Trophoblast cell (in vitro differentiated cells and primary cell): ENCODE results near the gene OR5K3.

ENCODE experiments used
- DNase-seq, 2 donors: peaks; one replicate each; pipeline ENCODE4 v3.0.0-alpha.2; 2016
- H2AFZ ChIP-seq: 2 replicates; pipeline ENCODE4 v1.6.1; 2013; ENCODE audit warnings: low read length, moderate library complexity, mild to moderate bottlenecking; ENCODE audit not compliant: insufficient read depth, poor library complexity
- H2AK5ac ChIP-seq: 2 replicates; pipeline ENCODE4 v1.6.1; 2013; ENCODE audit warnings: mild to moderate bottlenecking, low read length
- H2BK120ac ChIP-seq: 2 replicates; pipeline ENCODE4 v1.6.1; 2013; ENCODE audit warnings: low read length, mild to moderate bottlenecking, moderate library complexity; ENCODE audit not compliant: insufficient read depth, poor library complexity
- H2BK12ac ChIP-seq: 2 replicates; pipeline ENCODE4 v1.6.1; 2013; ENCODE audit warnings: mild to moderate bottlenecking, low read length, moderate library complexity
- H2BK5ac ChIP-seq: 2 replicates; pipeline ENCODE4 v1.6.1; 2013; ENCODE audit warnings: low read length, low read depth, moderate library complexity, mild to moderate bottlenecking; ENCODE audit not compliant: poor library complexity
- H3K14ac ChIP-seq: 2 replicates; pipeline ENCODE4 v1.6.1; 2013; ENCODE audit warnings: mild to moderate bottlenecking, low read length
- H3K18ac ChIP-seq: 2 replicates; pipeline ENCODE4 v1.6.1; 2013; ENCODE audit warnings: mild to moderate bottlenecking, low read length
- H3K23ac ChIP-seq: 2 replicates; pipeline ENCODE4 v1.6.1; 2013; ENCODE audit warnings: low read length
- H3K27ac ChIP-seq: 2 replicates; pipeline ENCODE4 v1.5.1; 2013; ENCODE audit warnings: low read depth, mild to moderate bottlenecking, inconsistent platforms, low read length, moderate library complexity
- H3K27me3 ChIP-seq: 2 replicates; pipeline ENCODE4 v1.6.1; 2013; ENCODE audit warnings: inconsistent platforms, mild to moderate bottlenecking, low read length, moderate library complexity; ENCODE audit not compliant: insufficient read depth
- H3K36me3 ChIP-seq, 2 experiments: 1 replicate in 1 of 2; 2 replicates in 1 of 2; pipeline ENCODE4 v1.6.1; 2013; ENCODE audit warnings: low read length in 2 of 2, mild to moderate bottlenecking in 2 of 2, moderate library complexity in 1 of 2; ENCODE audit not compliant: insufficient read depth in 2 of 2, control insufficient read depth in 1 of 2
- H3K4ac ChIP-seq: 2 replicates; pipeline ENCODE4 v1.6.1; 2013; ENCODE audit warnings: low read depth, mild to moderate bottlenecking, low read length, moderate library complexity
- H3K4me1 ChIP-seq, 2 experiments: 1 replicate in 1 of 2; 2 replicates in 1 of 2; pipeline ENCODE4 v1.6.1; 2013; ENCODE audit warnings: low read length in 2 of 2, mild to moderate bottlenecking in 2 of 2, moderate library complexity in 1 of 2; ENCODE audit not compliant: insufficient read depth in 2 of 2, control insufficient read depth in 1 of 2
- H3K4me2 ChIP-seq: 2 replicates; pipeline ENCODE4 v1.6.1; 2013; ENCODE audit warnings: inconsistent platforms, mild to moderate bottlenecking, low read length, moderate library complexity
- H3K4me3 ChIP-seq: 2 replicates; pipeline ENCODE4 v1.5.1; 2013; ENCODE audit warnings: mild to moderate bottlenecking, low read depth, low read length, inconsistent platforms
- H3K79me1 ChIP-seq: one replicate; pipeline ENCODE4 v1.6.1; 2013; ENCODE audit warnings: low read length
- H3K79me2 ChIP-seq: 2 replicates; pipeline ENCODE4 v1.6.1; 2013; ENCODE audit warnings: low read length, mild to moderate bottlenecking; ENCODE audit not compliant: control insufficient read depth, insufficient read depth, poor library complexity
- H3K9ac ChIP-seq: 2 replicates; pipeline ENCODE4 v1.6.1; 2013; ENCODE audit warnings: mild to moderate bottlenecking, low read length
- H3K9me3 ChIP-seq: 2 replicates; pipeline ENCODE4 v1.6.1; 2013; ENCODE audit warnings: low read depth, mild to moderate bottlenecking, control low read depth, inconsistent platforms, low read length; ENCODE audit not compliant: insufficient read depth
- H4K12ac ChIP-seq: 2 replicates; pipeline ENCODE4 v1.6.1; 2013; ENCODE audit warnings: low read depth, mild to moderate bottlenecking, low read length, moderate library complexity
- H4K8ac ChIP-seq: 2 replicates; pipeline ENCODE4 v1.6.1; 2013; ENCODE audit warnings: low read depth, mild to moderate bottlenecking, low read length, moderate library complexity
- H4K91ac ChIP-seq: one replicate; pipeline ENCODE4 v1.6.1; 2013; ENCODE audit warnings: low read depth, mild to moderate bottlenecking, low read length, moderate library complexity
- WGBS: extraction: QIAGEN DNeasy Blood & Tissue Kit; methylation state at CpG from one replicate; pipeline ENCODE4 v1.1.7; 2013; ENCODE audit warnings: missing lambda C conversion rate; ENCODE audit not compliant: insufficient read length, insufficient coverage; ENCODE audit errors: extremely low coverage; 5-methylcytosine and 5-hydroxymethylcytosine counted together

Gene OR5K3

DNA sequence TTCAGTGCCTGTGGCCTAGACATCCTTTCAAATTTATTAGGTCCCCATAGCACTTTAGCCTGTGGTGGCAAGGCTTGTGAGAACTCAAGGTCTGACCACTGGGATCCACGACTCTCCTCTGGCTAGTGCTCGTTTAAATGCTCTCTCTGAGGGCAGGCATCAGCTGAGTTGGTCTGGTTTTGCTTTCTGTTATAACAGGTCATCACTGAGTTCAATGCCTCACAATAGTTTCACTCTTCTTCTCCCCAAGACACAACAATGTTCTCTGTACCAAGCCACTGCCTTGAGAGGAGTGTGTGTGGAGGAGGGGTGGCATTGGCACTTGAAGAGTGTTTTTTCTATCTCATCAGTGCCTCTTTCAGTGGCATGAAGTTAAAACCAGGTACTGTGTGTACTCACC is 29.2 kb upstream of the OR5K3 start:
- Histone ChIP-seq H2BK5ac (no peak overlapping the region), H3K18ac (no peak overlapping the region), H3K4me3 (no peak overlapping the region), H2BK120ac (no peak overlapping the region), H3K9me3 (no peaks in the 10 kb centered on the region), H3K9ac (no peak overlapping the region), H2AK5ac (no peak overlapping the region), H3K79me2 (no peaks in the 10 kb centered on the region), H4K8ac (no peak overlapping the region), H4K91ac (no peak overlapping the region), H3K14ac (no peak overlapping the region), H4K12ac (no peak overlapping the region), H3K79me1 (no peaks in the 10 kb centered on the region), H3K27me3 (no peaks in the 10 kb centered on the region), H3K36me3 (no peaks in the 10 kb centered on the region), H2AFZ (no peak overlapping the region), H2BK12ac (no peak overlapping the region), H3K4me2 (no peak overlapping the region), H3K4me1 (no peaks in the 10 kb centered on the region), H3K4ac (no peak overlapping the region), H3K27ac (no peak overlapping the region), H3K23ac (no peak overlapping the region)
- WGBS: no CpG with 5 or more reads among the region's 2 CpGs
- DNase-seq: no peak

DNA sequence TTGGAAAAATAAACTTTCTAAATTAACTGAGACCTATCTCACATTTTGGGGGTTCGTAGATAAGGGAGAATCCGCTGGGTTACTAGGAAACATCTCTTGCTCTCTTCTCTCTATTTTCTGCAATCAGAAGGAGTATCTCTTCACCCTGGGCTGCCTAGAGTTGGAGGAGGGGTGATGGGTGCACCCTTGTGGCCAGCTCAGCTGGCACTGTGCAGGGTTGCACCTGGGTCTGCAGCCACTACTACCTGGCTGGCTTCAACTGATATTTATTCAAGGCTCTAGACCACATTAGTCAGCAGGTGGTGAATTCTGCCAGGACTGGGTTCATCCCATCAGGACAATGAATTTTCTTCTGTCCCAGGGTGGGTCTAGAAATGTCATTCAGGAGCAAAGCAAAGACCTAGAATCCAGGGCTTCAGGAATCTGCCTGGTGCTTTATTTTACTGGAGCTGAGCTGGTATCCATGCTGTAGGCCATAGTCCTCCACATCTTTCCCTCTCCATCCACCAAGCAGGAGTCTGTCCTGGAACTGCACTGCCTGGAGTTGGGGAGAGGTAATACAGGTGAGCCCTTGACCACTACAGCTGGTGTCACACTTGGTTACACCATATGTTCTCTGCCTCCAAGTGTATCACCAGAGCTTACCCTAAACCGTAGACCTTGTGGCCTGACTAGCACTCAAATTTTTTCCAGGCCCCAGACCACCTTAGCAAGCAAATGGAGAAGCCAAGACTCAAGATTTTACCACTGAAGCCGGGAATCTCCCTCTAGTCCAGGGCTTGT is 22.8 kb upstream of the OR5K3 start:
- Histone ChIP-seq H2AK5ac (no peak overlapping the region), H2AFZ (no peak overlapping the region), H4K12ac (no peak overlapping the region), H3K36me3 (no peaks in the 10 kb centered on the region), H4K91ac (no peak overlapping the region), H3K23ac (no peak overlapping the region), H3K4me1 (no peaks in the 10 kb centered on the region), H3K18ac (no peak overlapping the region), H3K79me2 (no peaks in the 10 kb centered on the region), H2BK5ac (no peak overlapping the region), H3K27me3 (no peaks in the 10 kb centered on the region), H3K4me3 (no peak overlapping the region), H2BK120ac (no peak overlapping the region), H3K27ac (no peak overlapping the region), H2BK12ac (no peak overlapping the region), H3K9ac (no peak overlapping the region), H3K4me2 (no peak overlapping the region), H4K8ac (no peak overlapping the region), H3K9me3 (no peaks in the 10 kb centered on the region), H3K14ac (no peak overlapping the region), H3K4ac (no peak overlapping the region), H3K79me1 (no peaks in the 10 kb centered on the region)
- no peak for DNase-seq
- WGBS: no CpG with 5 or more reads among the region's 4 CpGs

DNA sequence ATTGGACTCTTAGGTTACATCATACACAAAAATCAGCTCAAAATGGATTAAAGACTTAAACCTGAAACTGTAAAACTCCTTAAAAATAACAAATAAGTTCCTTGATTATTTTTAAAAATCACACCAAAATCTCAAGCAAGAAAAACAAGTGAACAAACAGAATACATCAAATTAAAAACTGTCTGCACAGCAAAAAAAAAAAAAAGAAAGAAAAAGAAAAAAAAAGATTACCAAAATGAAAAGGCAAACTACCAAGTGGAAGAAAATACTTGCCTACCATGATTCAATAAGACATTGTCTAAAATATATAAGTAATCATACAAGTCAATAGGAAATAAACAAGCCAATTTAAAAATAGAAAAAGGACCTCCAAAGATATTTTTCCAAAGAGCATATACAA is 19.3 kb upstream of the OR5K3 start:
- Histone ChIP-seq H3K18ac (no peak overlapping the region), H2BK5ac (no peak overlapping the region), H2BK120ac (no peak overlapping the region), H2BK12ac (no peak overlapping the region), H4K8ac (no peak overlapping the region), H3K79me2 (no peaks in the 10 kb centered on the region), H3K9me3 (no peaks in the 10 kb centered on the region), H3K14ac (no peak overlapping the region), H4K12ac (no peak overlapping the region), H3K27me3 (no peaks in the 10 kb centered on the region), H2AK5ac (no peak overlapping the region), H2AFZ (no peak overlapping the region), H4K91ac (no peak overlapping the region), H3K36me3 (no peaks in the 10 kb centered on the region), H3K23ac (no peak overlapping the region), H3K4me2 (no peak overlapping the region), H3K4me1 (no peaks in the 10 kb centered on the region), H3K9ac (no peak overlapping the region), H3K4me3 (no peak overlapping the region), H3K4ac (no peak overlapping the region), H3K27ac (no peak overlapping the region), H3K79me1 (no peaks in the 10 kb centered on the region)
- no peak for DNase-seq

DNA sequence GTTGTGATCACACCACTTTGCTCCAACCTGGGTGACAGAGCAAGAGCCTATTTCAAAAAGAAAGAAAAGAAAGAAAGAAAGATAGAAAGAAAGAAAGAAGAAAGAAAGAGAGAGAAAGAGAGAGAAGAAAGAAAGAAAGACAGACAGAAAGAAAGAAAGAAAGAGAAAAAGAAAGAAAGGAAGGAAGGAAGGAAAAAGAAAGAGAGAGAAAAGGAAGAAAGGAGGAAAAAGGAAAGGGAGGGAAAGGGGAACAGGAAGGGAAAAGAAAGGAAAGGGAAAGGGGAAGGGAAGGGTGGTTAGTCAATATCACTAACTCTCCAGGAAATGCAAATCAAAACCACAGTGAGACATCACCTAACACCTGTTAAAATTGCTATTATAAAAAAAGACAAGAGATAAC is 18.6 kb upstream of the OR5K3 start:
- H3K4me2 ChIP-seq: no peak overlapping the region
- H4K12ac ChIP-seq: no peak overlapping the region
- no peaks in the 10 kb centered on the region for H3K36me3 ChIP-seq
- no peak overlapping the region for H3K4ac ChIP-seq
- no peak for DNase-seq
- H4K8ac ChIP-seq: no peak overlapping the region
- H3K23ac ChIP-seq: no peak overlapping the region
- no peaks in the 10 kb centered on the region for H3K4me1 ChIP-seq
- H4K91ac ChIP-seq: no peak overlapping the region
- H3K4me3 ChIP-seq: no peak overlapping the region
- H2BK120ac ChIP-seq: no peak overlapping the region
- no peak overlapping the region for H2AFZ ChIP-seq
- no peaks in the 10 kb centered on the region for H3K79me1 ChIP-seq
- H3K27me3 ChIP-seq: no peaks in the 10 kb centered on the region
- no peak overlapping the region for H2AK5ac ChIP-seq
- H3K27ac ChIP-seq: no peak overlapping the region
- no peaks in the 10 kb centered on the region for H3K79me2 ChIP-seq
- no peaks in the 10 kb centered on the region for H3K9me3 ChIP-seq
- H2BK12ac ChIP-seq: no peak overlapping the region
- H3K14ac ChIP-seq: no peak overlapping the region
- no peak overlapping the region for H3K9ac ChIP-seq
- no peak overlapping the region for H3K18ac ChIP-seq
- H2BK5ac ChIP-seq: no peak overlapping the region
